Stomach (tissue), 9 donors: ENCODE data around the gene LMBR1L. TPM values are rescaled to one million over a fixed set of nuclear protein-coding genes. Genes with fewer than 3 reads are reported as not detected.
A peak's percentile ranks its signal among the peaks of the same experiment; 100 is the strongest.

ENCODE experiments used
- DNase-seq, 2 donors: peaks; one replicate each; pipeline versions ENCODE4 v3.0.0 to v3.0.0-alpha.2; 2013 to 2019
- H3K27ac ChIP-seq, 5 donors: fragments of 200-600 bp in 4 of 5; sonication (generic) in 4 of 5; one replicate each; pipeline ENCODE4 v1.5.1; 2013 to 2019; ENCODE audit warnings: mild to moderate bottlenecking in 1 of 5, moderate library complexity in 1 of 5
- H3K27me3 ChIP-seq, 3 donors: fragments of 200-600 bp; sonication (generic); one replicate each; pipeline ENCODE4 v1.5.1; 2017 to 2019; ENCODE audit warnings: mixed run types in 1 of 3
- H3K36me3 ChIP-seq, 4 donors: fragments of 200-600 bp; sonication (generic); 1 replicate in 3 of 4; 2 replicates in 1 of 4; pipeline ENCODE4 v1.5.1; 2016 to 2019
- H3K4me1 ChIP-seq, 4 donors: fragments of 200-600 bp; sonication (generic); one replicate each; pipeline ENCODE4 v1.5.1; 2016 to 2019
- H3K4me3 ChIP-seq, 4 donors: fragments of 200-600 bp; sonication (generic) in 3 of 4; one replicate each; pipeline ENCODE4 v1.5.1; 2016 to 2019; ENCODE audit warnings: mild to moderate bottlenecking in 1 of 4
- H3K9me3 ChIP-seq, 4 donors: fragments of 200-600 bp; sonication (generic); one replicate each; pipeline ENCODE4 v1.5.1; 2016 to 2019
- EP300 ChIP-seq: sonication (generic); formaldehyde crosslinking; IDR thresholded peaks from one replicate; pipeline ENCODE4 v1.6.1; 2017; ENCODE audit warnings: antibody characterized with exemption
- POLR2A ChIP-seq, 4 donors: fragments of 450-650 bp; IDR thresholded peaks; one replicate each; pipeline ENCODE4 v1.6.1; 2016; ENCODE audit warnings: antibody characterized with exemption in 4 of 4, control low read depth in 2 of 4, mild to moderate bottlenecking in 1 of 4, moderate library complexity in 1 of 4
- POLR2AphosphoS5 ChIP-seq, 3 donors: sonication (generic); formaldehyde crosslinking; IDR thresholded peaks; one replicate each; pipeline ENCODE4 v1.6.1; 2016; ENCODE audit warnings: antibody characterized with exemption in 3 of 3
- whole genome bisulfite sequencing, 5 donors: extraction: QIAGEN DNeasy Blood & Tissue Kit in 3 of 5; methylation state at CpG; one replicate each; pipeline versions ENCODE4 v1.1.5 to v1.1.7; 2013 to 2018; 5-methylcytosine and 5-hydroxymethylcytosine counted together
- intact Hi-C: fragments of 100-400 bp; cut with DNase I; formaldehyde crosslinking; loops from one replicate; pipeline ENCODE4 v1.15.1; 2023; ENCODE audit warnings: low total_unique reads
- polyA plus RNA-seq, 3 donors: library from polyadenylated mRNA; stranded (reverse); fragments of 200-250 nt; gene quantifications; one replicate each; pipeline ENCODE4 v1.2.3, GENCODE V29; 2013
- total RNA-seq, 5 donors: library from RNA; depleted of rRNA; stranded (reverse); fragments of >200 nt; gene quantifications; one replicate each; pipeline versions ENCODE4 v1.1.0 to v1.2.3, GENCODE V29; 2014 to 2016
- TF ChIP-seq, protein P1 (sequence below), 7 experiments: fragments of 450-650 bp in 4 of 7; fragments of 200-600 bp in 3 of 7; sonication (generic) in 3 of 7; IDR thresholded peaks; one replicate each; pipeline ENCODE4 v1.5.1; 2016 to 2019; ENCODE audit warnings: antibody characterized with exemption in 7 of 7, control low read depth in 2 of 7, mild to moderate bottlenecking in 1 of 7
- donor health status: healthy with polysubstance abuse.
- donor health status: Bipolar disorder and iron deficiency.
- donor health status: healthy.

The LMBR1L gene
- total and polyA plus RNA-seq, 8 donors, result 6.8 to 61.4 (median 30.1) TPM

DNA sequence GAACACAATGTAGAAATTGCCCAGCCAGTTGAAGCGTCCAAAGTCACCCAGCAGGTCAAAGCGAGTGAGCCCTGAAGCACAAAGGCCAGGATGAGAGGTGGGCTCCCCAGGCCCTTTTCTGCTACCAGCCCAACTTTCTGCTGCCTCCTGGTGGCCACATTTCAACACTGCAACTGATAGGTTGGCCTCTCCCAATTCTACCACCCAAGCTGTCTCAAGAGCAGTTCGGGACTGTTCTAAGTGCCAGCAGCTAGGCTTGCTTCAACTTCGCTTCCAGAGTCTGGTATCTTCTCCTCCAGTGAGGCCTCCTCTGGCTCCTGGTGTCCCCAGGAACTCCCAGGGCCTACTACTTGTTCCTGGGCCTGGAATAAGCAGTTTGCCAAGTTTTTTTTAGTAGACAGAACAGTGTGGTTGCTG is 12.6 kb downstream of the LMBR1L start:
- Histone ChIP-seq H3K27ac (no peak overlapping the region), H3K27me3 (peaks cover 12 to 23% (median 19%) of the 10 kb centered on the region in 3 donors), H3K4me3 (no peak overlapping the region), H3K9me3 (no peaks in the 10 kb centered on the region), H3K36me3 (peaks cover 52 to 66% (median 66%) of the 10 kb centered on the region in 4 donors), H3K4me1 (peaks cover 9 to 21% (median 17%) of the 10 kb centered on the region in 4 donors)
- peak; percentile 61 to 69 for DNase-seq
- intact Hi-C loops, result no loop called here
- 52 to 71% (median 69%) methylated on average over 4 of the region's 4 CpGs for WGBS, 5 donors
- no peak for TF ChIP-seq POLR2AphosphoS5 (IDR thresholded peaks at IDR 0.05)
- TF ChIP-seq, protein P1, sequence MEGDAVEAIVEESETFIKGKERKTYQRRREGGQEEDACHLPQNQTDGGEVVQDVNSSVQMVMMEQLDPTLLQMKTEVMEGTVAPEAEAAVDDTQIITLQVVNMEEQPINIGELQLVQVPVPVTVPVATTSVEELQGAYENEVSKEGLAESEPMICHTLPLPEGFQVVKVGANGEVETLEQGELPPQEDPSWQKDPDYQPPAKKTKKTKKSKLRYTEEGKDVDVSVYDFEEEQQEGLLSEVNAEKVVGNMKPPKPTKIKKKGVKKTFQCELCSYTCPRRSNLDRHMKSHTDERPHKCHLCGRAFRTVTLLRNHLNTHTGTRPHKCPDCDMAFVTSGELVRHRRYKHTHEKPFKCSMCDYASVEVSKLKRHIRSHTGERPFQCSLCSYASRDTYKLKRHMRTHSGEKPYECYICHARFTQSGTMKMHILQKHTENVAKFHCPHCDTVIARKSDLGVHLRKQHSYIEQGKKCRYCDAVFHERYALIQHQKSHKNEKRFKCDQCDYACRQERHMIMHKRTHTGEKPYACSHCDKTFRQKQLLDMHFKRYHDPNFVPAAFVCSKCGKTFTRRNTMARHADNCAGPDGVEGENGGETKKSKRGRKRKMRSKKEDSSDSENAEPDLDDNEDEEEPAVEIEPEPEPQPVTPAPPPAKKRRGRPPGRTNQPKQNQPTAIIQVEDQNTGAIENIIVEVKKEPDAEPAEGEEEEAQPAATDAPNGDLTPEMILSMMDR (IDR thresholded peaks at IDR 0.05), result peak in 5 of 7 experiments; percentile 60 to 81 (median 75)

DNA sequence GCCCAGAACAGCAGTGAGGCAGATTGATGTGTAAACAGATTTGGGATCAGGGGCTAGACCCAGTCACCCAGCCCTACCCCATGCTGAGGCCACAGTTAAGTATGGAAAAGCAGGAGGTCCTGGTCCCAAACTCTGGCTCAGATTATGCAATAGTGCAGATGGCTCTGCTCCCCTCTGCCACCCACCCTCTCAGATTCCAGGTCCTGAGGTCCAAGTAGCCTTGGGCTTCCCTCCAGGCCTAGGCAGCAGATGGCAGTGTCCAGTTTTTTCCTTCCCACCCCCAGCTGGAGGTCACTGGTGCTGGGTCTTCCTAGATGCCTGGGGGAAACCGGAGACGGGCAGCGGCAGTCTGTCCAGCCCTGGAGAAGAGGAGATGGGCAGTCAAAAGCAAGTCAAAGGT is 13.3 kb downstream of the LMBR1L start:
- intact Hi-C loops, result no loop called here
- H3K36me3 ChIP-seq, result peaks cover 46 to 60% (median 59%) of the 10 kb centered on the region in 4 donors

DNA sequence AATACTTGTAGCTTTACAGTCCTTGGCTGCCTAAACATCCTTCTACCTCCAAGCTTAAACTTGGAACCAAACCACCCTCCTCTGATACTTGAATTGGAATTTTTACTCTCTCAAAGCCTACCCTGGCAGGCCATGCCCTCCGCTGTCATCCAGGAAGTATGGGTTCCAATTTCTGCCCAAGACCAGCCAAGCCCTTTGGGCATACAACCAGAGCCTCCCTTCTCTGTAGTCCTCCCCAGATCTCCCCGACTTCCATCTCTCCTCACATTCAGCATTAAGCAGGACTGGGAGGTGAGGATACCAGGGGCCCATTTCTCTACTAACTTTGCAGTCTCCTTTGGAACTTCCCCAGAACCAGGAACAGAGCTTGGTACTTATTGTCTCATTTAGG is 15.7 kb downstream of the LMBR1L start:
- intact Hi-C loops, result no loop called here

More for the DNA sequence above, 13.3 kb downstream of the LMBR1L start:
- no peak for DNase-seq
- WGBS, 5 donors, result 86 to 100% (median 90%) methylated on average over 2 to 3 of the region's 3 CpGs
- Histone ChIP-seq H3K9me3 (no peaks in the 10 kb centered on the region), H3K27ac (no peak overlapping the region), H3K4me3 (no peak overlapping the region), H3K4me1 (peaks cover 11 to 28% (median 22%) of the 10 kb centered on the region in 4 donors), H3K27me3 (peaks cover 14 to 29% (median 26%) of the 10 kb centered on the region in 3 donors)
- no peak for TF ChIP-seq EP300
- TF ChIP-seq, protein P1 (IDR thresholded peaks at IDR 0.05), result no peak
- TF ChIP-seq POLR2AphosphoS5 (IDR thresholded peaks at IDR 0.05), result no peak
- no peak for TF ChIP-seq POLR2A (IDR thresholded peaks at IDR 0.05)

DNA sequence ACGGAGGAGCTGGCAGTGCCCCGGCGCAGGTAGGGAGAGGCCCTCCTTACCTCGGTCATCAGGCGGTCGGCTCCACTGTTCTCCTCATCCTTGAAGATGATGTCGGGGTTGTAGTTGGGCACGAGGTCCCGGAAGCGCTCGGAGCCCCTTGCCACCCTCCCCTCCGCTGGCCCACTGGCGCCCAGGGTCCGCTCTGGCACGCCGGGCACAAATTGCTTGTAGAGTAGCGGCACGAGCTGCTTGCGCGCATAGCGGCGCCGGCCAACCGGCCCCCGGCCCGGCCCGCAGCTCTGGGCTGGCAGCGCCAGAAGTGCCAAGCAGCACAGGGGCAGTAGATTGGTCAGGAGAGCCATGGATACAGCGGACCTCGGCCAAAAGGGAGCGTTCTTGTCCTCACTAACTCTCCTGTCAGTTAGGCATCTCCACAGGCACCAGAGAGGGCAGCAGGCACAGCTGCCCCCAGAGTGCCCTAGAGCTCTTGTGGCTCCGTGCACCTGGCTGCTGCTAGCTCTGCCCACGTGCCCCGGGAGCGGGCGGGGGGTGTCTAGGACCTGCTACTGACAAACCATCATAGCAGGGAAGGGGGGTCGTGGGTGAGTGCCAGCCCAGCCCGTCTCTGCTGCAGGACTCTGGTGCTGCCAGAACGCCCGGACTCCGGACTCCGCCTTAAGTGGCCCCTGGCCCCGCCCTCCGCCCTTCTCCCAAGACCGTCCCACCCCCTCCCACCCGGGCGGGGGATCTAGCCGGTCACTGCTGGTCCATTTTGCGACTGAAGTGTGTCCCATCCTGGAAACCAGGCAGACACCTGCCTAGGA is 16.3 kb downstream of the LMBR1L start, which contains the start of gene DHH:
TSS of gene DHH (minus strand) at position 642 of the 815 bp plus-strand sequence. CDS start at position 353, 289 bp downstream.
- H3K9me3 ChIP-seq, result no peaks in the 10 kb centered on the region
- TF ChIP-seq POLR2A (IDR thresholded peaks at IDR 0.05) (no peak), POLR2AphosphoS5 (IDR thresholded peaks at IDR 0.05) (no peak), EP300 (no peak)
- TF ChIP-seq, protein P1 (IDR thresholded peaks at IDR 0.05), result no peak
- H3K4me3 ChIP-seq, result peak within 1 kb of the TSS; percentile 21 to 32 (median 30)
- WGBS, 5 donors, result 1 to 7% (median 2%) methylated on average over 6 to 49 of the region's 49 CpGs
- peaks cover 30 to 59% (median 56%) of the 10 kb centered on the region in 3 donors for H3K27me3 ChIP-seq
- peaks cover 16 to 29% (median 29%) of the 10 kb centered on the region in 4 donors for H3K36me3 ChIP-seq
- intact Hi-C loops, result no loop called here
- H3K27ac ChIP-seq, result peak within 1 kb of the TSS in 1 of 5 donors; percentile 3
- H3K4me1 ChIP-seq, result peaks cover 37 to 58% (median 51%) of the 10 kb centered on the region in 4 donors
- DNase-seq, result peak in 1 of 2 donors; percentile 65

More for the DNA sequence above, 15.7 kb downstream of the LMBR1L start:
- Histone ChIP-seq H3K36me3 (peaks cover 22 to 36% (median 35%) of the 10 kb centered on the region in 4 donors), H3K27ac (no peak overlapping the region), H3K9me3 (no peaks in the 10 kb centered on the region), H3K27me3 (peaks cover 30 to 53% (median 50%) of the 10 kb centered on the region in 3 donors), H3K4me3 (no peak overlapping the region), H3K4me1 (peaks cover 32 to 52% (median 45%) of the 10 kb centered on the region in 4 donors)
- no peak for TF ChIP-seq POLR2AphosphoS5 (IDR thresholded peaks at IDR 0.05)
- TF ChIP-seq EP300, result no peak
- no peak for TF ChIP-seq POLR2A (IDR thresholded peaks at IDR 0.05)
- TF ChIP-seq, protein P1 (IDR thresholded peaks at IDR 0.05), result no peak
- no peak for DNase-seq
- whole genome bisulfite sequencing, 5 donors, result 58 to 74% (median 64%) methylated on average over 2 of the region's 2 CpGs
